Lung (tissue), 12 donors: ENCODE results near the gene ATP5ME. TPM values are rescaled to one million over a fixed set of nuclear protein-coding genes. Genes with fewer than 3 reads are reported as not detected.

ENCODE experiments used
- ATAC-seq: fragments of 200-7000 bp; cut with Tn5 transposase; one replicate; pipeline ENCODE4 v1.9.1; 2020; ENCODE audit warnings: moderate number of reproducible peaks; ENCODE audit not compliant: insufficient read depth, low FRiP score
- DNase-seq, 3 donors: peaks; one replicate each; pipeline ENCODE4 v3.0.0-alpha.2; 2013 to 2017
- H3K27ac ChIP-seq, 2 donors: one replicate each; pipeline ENCODE4 v1.5.1; 2013; ENCODE audit warnings: mild to moderate bottlenecking in 2 of 2, moderate library complexity in 2 of 2, control low read depth in 1 of 2, inconsistent platforms in 1 of 2, low read depth in 1 of 2, low read length in 1 of 2
- H3K27me3 ChIP-seq, 3 donors: one replicate each; pipeline ENCODE4 v1.5.1; 2013; ENCODE audit warnings: low read length in 2 of 3; ENCODE audit not compliant: control insufficient read depth in 3 of 3, insufficient read depth in 3 of 3
- H3K36me3 ChIP-seq, 4 donors: one replicate each; pipeline ENCODE4 v1.5.1; 2013; ENCODE audit warnings: low read length in 4 of 4, mild to moderate bottlenecking in 1 of 4, moderate library complexity in 1 of 4; ENCODE audit not compliant: control insufficient read depth in 4 of 4, insufficient read depth in 4 of 4
- H3K4me1 ChIP-seq, 5 donors: one replicate each; pipeline ENCODE4 v1.5.1; 2013; ENCODE audit warnings: low read length in 5 of 5, mild to moderate bottlenecking in 2 of 5, moderate library complexity in 1 of 5; ENCODE audit not compliant: control insufficient read depth in 5 of 5, insufficient read depth in 5 of 5
- H3K4me3 ChIP-seq: one replicate; pipeline ENCODE4 v1.5.1; 2013; ENCODE audit warnings: mild to moderate bottlenecking, control low read depth, moderate library complexity
- H3K9ac ChIP-seq, 2 donors: one replicate each; pipeline ENCODE4 v1.5.1; 2013; ENCODE audit warnings: low read length in 2 of 2, control low read depth in 1 of 2; ENCODE audit not compliant: insufficient read depth in 1 of 2
- H3K9me3 ChIP-seq, 4 donors: one replicate each; pipeline ENCODE4 v1.5.1; 2013; ENCODE audit warnings: low read length in 3 of 4, mild to moderate bottlenecking in 1 of 4, moderate library complexity in 1 of 4; ENCODE audit not compliant: control insufficient read depth in 4 of 4, insufficient read depth in 3 of 4
- WGBS, 2 donors: extraction: QIAGEN DNeasy Blood & Tissue Kit; methylation state at CpG; one replicate each; pipeline ENCODE4 v1.1.7; 2013; 5-methylcytosine and 5-hydroxymethylcytosine counted together
- polyA plus RNA-seq, 2 donors: library from polyadenylated mRNA; stranded (reverse); fragments of 200-250 nt; gene quantifications; one replicate each; pipeline ENCODE4 v1.2.1, GENCODE V29; 2013
- total RNA-seq, 2 donors: library from RNA; depleted of rRNA in 1 of 2; stranded (reverse); fragments of >200 nt in 1 of 2; gene quantifications; one replicate each; pipeline ENCODE4 v1.2.1, GENCODE V29; 2014 to 2021
- TF ChIP-seq, protein P1 (sequence below): IDR thresholded peaks from 2 replicates; pipeline ENCODE4 v1.5.1; 2012; ENCODE audit warnings: mild to moderate bottlenecking; ENCODE audit errors: control extremely low read depth, extremely low read depth
- donor health status: control.
- donor health status: control.
- donor health status: Bipolar disorder and iron deficiency.
- donor health status: healthy.
- donor health status: DM: yes; HTN: yes; CAD: no.

ATP5ME gene
- total and polyA plus RNA-seq, 4 donors, result 161 to 997 (median 262) TPM

- peaks cover 0 to 7% (median 0%) of the 10 kb centered on the region in 5 donors for H3K4me1 ChIP-seq
- no peak for ATAC-seq
- TF ChIP-seq, protein P1, sequence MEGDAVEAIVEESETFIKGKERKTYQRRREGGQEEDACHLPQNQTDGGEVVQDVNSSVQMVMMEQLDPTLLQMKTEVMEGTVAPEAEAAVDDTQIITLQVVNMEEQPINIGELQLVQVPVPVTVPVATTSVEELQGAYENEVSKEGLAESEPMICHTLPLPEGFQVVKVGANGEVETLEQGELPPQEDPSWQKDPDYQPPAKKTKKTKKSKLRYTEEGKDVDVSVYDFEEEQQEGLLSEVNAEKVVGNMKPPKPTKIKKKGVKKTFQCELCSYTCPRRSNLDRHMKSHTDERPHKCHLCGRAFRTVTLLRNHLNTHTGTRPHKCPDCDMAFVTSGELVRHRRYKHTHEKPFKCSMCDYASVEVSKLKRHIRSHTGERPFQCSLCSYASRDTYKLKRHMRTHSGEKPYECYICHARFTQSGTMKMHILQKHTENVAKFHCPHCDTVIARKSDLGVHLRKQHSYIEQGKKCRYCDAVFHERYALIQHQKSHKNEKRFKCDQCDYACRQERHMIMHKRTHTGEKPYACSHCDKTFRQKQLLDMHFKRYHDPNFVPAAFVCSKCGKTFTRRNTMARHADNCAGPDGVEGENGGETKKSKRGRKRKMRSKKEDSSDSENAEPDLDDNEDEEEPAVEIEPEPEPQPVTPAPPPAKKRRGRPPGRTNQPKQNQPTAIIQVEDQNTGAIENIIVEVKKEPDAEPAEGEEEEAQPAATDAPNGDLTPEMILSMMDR, result no peak
- no peak for DNase-seq
- H3K27me3 ChIP-seq, result no peaks in the 10 kb centered on the region
- H3K36me3 ChIP-seq, result peaks cover 0 to 4% (median 0%) of the 10 kb centered on the region in 4 donors
- H3K9ac ChIP-seq, result peak overlapping the region; percentile 63 to 82
- 42 to 49% methylated on average over 20 of the region's 20 CpGs for WGBS, 2 donors
- peak overlapping the region; percentile 50 for H3K4me3 ChIP-seq
- no peaks in the 10 kb centered on the region for H3K9me3 ChIP-seq
- no peak overlapping the region for H3K27ac ChIP-seq
These were observed 11.0 kb downstream of the ATP5ME start for GRCh38 chr4:663046-663437.

GRCh38 chr4:661881-662761 lies 12.0 kb downstream of the ATP5ME start:
- DNase-seq (no peak), ATAC-seq (no peak)
- Histone ChIP-seq H3K4me3 (no peak overlapping the region), H3K9ac (no peak overlapping the region), H3K9me3 (no peaks in the 10 kb centered on the region), H3K36me3 (peaks cover 0 to 4% (median 0%) of the 10 kb centered on the region in 4 donors), H3K4me1 (peaks cover 0 to 7% (median 0%) of the 10 kb centered on the region in 5 donors), H3K27ac (no peak overlapping the region), H3K27me3 (no peaks in the 10 kb centered on the region)
- WGBS, 2 donors, result 97 to 98% methylated on average over 40 to 42 of the region's 42 CpGs
- TF ChIP-seq, protein P1, result no peak

- TF ChIP-seq, protein P1, result no peak
- no peaks in the 10 kb centered on the region for H3K9me3 ChIP-seq
- peaks cover 0 to 4% (median 0%) of the 10 kb centered on the region in 4 donors for H3K36me3 ChIP-seq
- H3K27me3 ChIP-seq, result no peaks in the 10 kb centered on the region
- H3K4me1 ChIP-seq, result peaks cover 0 to 7% (median 0%) of the 10 kb centered on the region in 5 donors
- ATAC-seq, result no peak
- H3K9ac ChIP-seq, result no peak overlapping the region
- H3K4me3 ChIP-seq, result no peak overlapping the region
- no peak overlapping the region for H3K27ac ChIP-seq
- no peak for DNase-seq
- WGBS, 2 donors, result 88 to 97% methylated on average over 3 of the region's 3 CpGs
These were observed 12.8 kb downstream of the ATP5ME start for GRCh38 chr4:661231-661630.
